Bronchial smooth muscle cell (primary cell): Measurements from ENCODE around the gene POLA2. TPM values are rescaled to one million over a fixed set of nuclear protein-coding genes. Genes with fewer than 3 reads are reported as not detected.

Experiments
- total RNA-seq: library from RNA; depleted of rRNA; stranded (reverse); fragments of >200 nt; gene quantifications from 2 replicates; pipeline ENCODE4 v1.2.1, GENCODE V29; 2014

The POLA2 gene
- total RNA-seq, result 0.69 and 3.5 TPM in 2 replicates

GRCh38 chr11:65261591-65262380, at the start of gene POLA2:
Gene POLA2 (plus strand): TSS chr11:65261962. CDS start chr11:65262293, 331 bp downstream.

GRCh38 chr11:65314501-65315203, 52.9 kb downstream of the POLA2 start, which contains the start of gene CDC42EP2:
Gene CDC42EP2 (plus strand): TSS chr11:65314866. CDS start chr11:65320899, 6,033 bp downstream.

Other genes starting within 250 kb of the POLA2 start
- gene ARL2, start 247.8 kb upstream of the POLA2 start, total RNA-seq, result 91.1 and 126 TPM in 2 replicates
- gene SNX15, start 234.5 kb upstream of the POLA2 start, total RNA-seq, result 8.4 and 15.0 TPM in 2 replicates
- 7.9 and 8.5 TPM in 2 replicates for gene SAC3D1, start 220.8 kb upstream of the POLA2 start, total RNA-seq
- gene NAALADL1, start 203.4 kb upstream of the POLA2 start, total RNA-seq, result 35.3 and 38.0 TPM in 2 replicates
- 0.34 and 1.6 TPM in 2 replicates for gene CDCA5, start 177.9 kb upstream of the POLA2 start, total RNA-seq
- gene ZFPL1, start 177.7 kb upstream of the POLA2 start, total RNA-seq, result 26.0 and 32.2 TPM in 2 replicates
- gene VPS51, start 165.7 kb upstream of the POLA2 start, total RNA-seq, result 200 and 290 TPM in 2 replicates
- gene TM7SF2, start 150.1 kb upstream of the POLA2 start, total RNA-seq, result 5.2 and 10.9 TPM in 2 replicates
- 6.4 and 6.6 TPM in 2 replicates for gene ZNHIT2, start 144.3 kb upstream of the POLA2 start, total RNA-seq
- gene FAU, start 139.8 kb upstream of the POLA2 start, total RNA-seq, result 487 and 512 TPM in 2 replicates
- 25.3 and 35.5 TPM in 2 replicates for gene MRPL49, start 139.6 kb upstream of the POLA2 start, total RNA-seq
- 9.5 and 15.5 TPM in 2 replicates for gene SYVN1, start 127.4 kb upstream of the POLA2 start, total RNA-seq
- not detected in 2 replicates for gene SPDYC, start 91.7 kb upstream of the POLA2 start, total RNA-seq
- 64.3 and 93.6 TPM in 2 replicates for gene CAPN1, start 80.0 kb upstream of the POLA2 start, total RNA-seq
- gene CDC42EP2, start 52.9 kb downstream of the POLA2 start, total RNA-seq, result 15.6 and 33.7 TPM in 2 replicates
- gene DPF2, start 71.9 kb downstream of the POLA2 start, total RNA-seq, result 25.0 and 27.0 TPM in 2 replicates
- under 0.01 TPM in 2 replicates for gene TIGD3, start 92.8 kb downstream of the POLA2 start, total RNA-seq
- 0.77 and 0.95 TPM in 2 replicates for gene SLC25A45, start 120.7 kb downstream of the POLA2 start, total RNA-seq
- gene FRMD8, start 124.7 kb downstream of the POLA2 start, total RNA-seq, result 17.2 and 23.9 TPM in 2 replicates
- gene NEAT1, start 160.8 kb downstream of the POLA2 start, total RNA-seq, result 338 and 347 TPM in 2 replicates
- 7,849 and 17,081 TPM in 2 replicates for gene MALAT1, start 237.1 kb downstream of the POLA2 start, total RNA-seq